T-cell (primary cell): Measurements from ENCODE around the gene DNAJC5. TPM values are rescaled to one million over a fixed set of nuclear protein-coding genes. Genes with fewer than 3 reads are reported as not detected.
A peak's percentile ranks its signal among the peaks of the same experiment; 100 is the strongest.
"Not testable (repeated sequence)": the region's sequence is repeated elsewhere in the genome, so short reads cannot be mapped to it uniquely, and the experiment has no call there.

Source experiments
- ATAC-seq, 4 experiments: fragments of 200-7000 bp in 3 of 4; fragments of 150-1000 bp in 1 of 4; cut with Tn5 transposase; replicated peaks in 1 of 4; 1 replicate in 3 of 4; 2 replicates in 1 of 4; pipeline ENCODE4 v1.10.0; 2021; ENCODE audit warnings: moderate library complexity in 3 of 4, mild to moderate bottlenecking in 2 of 4, moderate number of reproducible peaks in 1 of 4
- CTCF ChIA-PET, 2 donors: fragments of 300-600 bp; sonication (Branson Sonifier 250); formaldehyde crosslinking; loops; one replicate each; lab custom pipeline; 2022; ENCODE audit warnings: antibody characterized with exemption in 2 of 2; lab: Charles Lee
- POLR2A ChIA-PET, 2 donors: fragments of 300-600 bp; sonication (Branson Sonifier 250); formaldehyde crosslinking; loops; one replicate each; lab custom pipeline; 2022; ENCODE audit warnings: antibody characterized with exemption in 2 of 2; lab: Charles Lee
- DNase-seq, 35 experiments: peaks; one replicate each; pipeline versions ENCODE4 v3.0.0 to v3.0.0-alpha.2; 2013 to 2023
- H3K27ac ChIP-seq: one replicate; pipeline ENCODE4 v1.5.1; 2013; ENCODE audit warnings: low read length
- H3K27me3 ChIP-seq, 2 experiments: replicated peaks in 1 of 2; 1 replicate in 1 of 2; 2 replicates in 1 of 2; pipeline versions ENCODE4 v1.6.1 to v1.7.0; 2013; ENCODE audit warnings: low read length in 1 of 2, mixed read lengths in 1 of 2; ENCODE audit not compliant: control insufficient read depth in 2 of 2, insufficient read depth in 2 of 2; ENCODE audit errors: extremely low read depth in 1 of 2
- H3K36me3 ChIP-seq, 2 donors: 1 replicate in 1 of 2; 2 replicates in 1 of 2; pipeline versions ENCODE4 v1.6.1 to v1.7.0; 2013; ENCODE audit warnings: low read length in 1 of 2; ENCODE audit not compliant: control insufficient read depth in 2 of 2, insufficient read depth in 1 of 2; ENCODE audit errors: extremely low read depth in 1 of 2
- H3K4me1 ChIP-seq, 2 experiments: 1 replicate in 1 of 2; 2 replicates in 1 of 2; pipeline versions ENCODE4 v1.6.1 to v1.7.0; 2013; ENCODE audit warnings: low read length in 2 of 2, mixed read lengths in 1 of 2; ENCODE audit not compliant: insufficient read depth in 2 of 2, control insufficient read depth in 1 of 2; ENCODE audit errors: extremely low read depth in 1 of 2
- H3K4me3 ChIP-seq, 2 donors: 1 replicate in 1 of 2; 2 replicates in 1 of 2; pipeline versions ENCODE4 v1.5.1 to v1.7.0; 2013; ENCODE audit warnings: mild to moderate bottlenecking in 2 of 2, low read length in 1 of 2, moderate library complexity in 1 of 2; ENCODE audit not compliant: control insufficient read depth in 1 of 2; ENCODE audit errors: extremely low read depth in 1 of 2
- H3K9me3 ChIP-seq: 2 replicates; pipeline ENCODE4 v1.7.0; 2013
- H3K27ac Mint-ChIP-seq, 2 donors: one replicate each; pipeline ENCODE4 v1.8.0; 2020 to 2021; ENCODE audit warnings: mild to moderate bottlenecking in 2 of 2, mixed read lengths in 2 of 2
- H3K27me3 Mint-ChIP-seq, 2 donors: one replicate each; pipeline ENCODE4 v1.8.0; 2021 to 2022; ENCODE audit warnings: mixed read lengths in 2 of 2
- H3K36me3 Mint-ChIP-seq: one replicate; pipeline ENCODE4 v1.8.0; 2021; ENCODE audit warnings: mixed read lengths
- H3K4me1 Mint-ChIP-seq, 3 donors: one replicate each; pipeline ENCODE4 v1.8.0; 2020 to 2022; ENCODE audit warnings: mixed read lengths in 3 of 3, mild to moderate bottlenecking in 1 of 3
- H3K4me3 Mint-ChIP-seq, 3 donors: one replicate each; pipeline ENCODE4 v1.8.0; 2020 to 2022; ENCODE audit warnings: mild to moderate bottlenecking in 3 of 3, mixed read lengths in 3 of 3, moderate library complexity in 3 of 3
- H3K9me3 Mint-ChIP-seq, 3 donors: one replicate each; pipeline ENCODE4 v1.8.0; 2020 to 2022; ENCODE audit warnings: mixed read lengths in 3 of 3
- WGBS: methylation state at CpG from one replicate; pipeline ENCODE4 v1.1.5; 2013; ENCODE audit warnings: missing lambda C conversion rate; ENCODE audit not compliant: insufficient coverage; 5-methylcytosine and 5-hydroxymethylcytosine counted together
- total RNA-seq, 35 experiments: library from RNA in 6 of 35; stranded (reverse) in 6 of 35; fragments of 120-200 nt in 1 of 35; gene quantifications; one replicate each; pipeline versions ENCODE4 v1.2.1 to v1.2.4 and lab custom pipeline; 2013 to 2026

DNAJC5 gene
- total RNA-seq, 5 donors from 2014 or later (not counting 1 experiment from before 2014, with no cell fraction given) = 35.4 to 63.7 (median 54.9) TPM

DNA sequence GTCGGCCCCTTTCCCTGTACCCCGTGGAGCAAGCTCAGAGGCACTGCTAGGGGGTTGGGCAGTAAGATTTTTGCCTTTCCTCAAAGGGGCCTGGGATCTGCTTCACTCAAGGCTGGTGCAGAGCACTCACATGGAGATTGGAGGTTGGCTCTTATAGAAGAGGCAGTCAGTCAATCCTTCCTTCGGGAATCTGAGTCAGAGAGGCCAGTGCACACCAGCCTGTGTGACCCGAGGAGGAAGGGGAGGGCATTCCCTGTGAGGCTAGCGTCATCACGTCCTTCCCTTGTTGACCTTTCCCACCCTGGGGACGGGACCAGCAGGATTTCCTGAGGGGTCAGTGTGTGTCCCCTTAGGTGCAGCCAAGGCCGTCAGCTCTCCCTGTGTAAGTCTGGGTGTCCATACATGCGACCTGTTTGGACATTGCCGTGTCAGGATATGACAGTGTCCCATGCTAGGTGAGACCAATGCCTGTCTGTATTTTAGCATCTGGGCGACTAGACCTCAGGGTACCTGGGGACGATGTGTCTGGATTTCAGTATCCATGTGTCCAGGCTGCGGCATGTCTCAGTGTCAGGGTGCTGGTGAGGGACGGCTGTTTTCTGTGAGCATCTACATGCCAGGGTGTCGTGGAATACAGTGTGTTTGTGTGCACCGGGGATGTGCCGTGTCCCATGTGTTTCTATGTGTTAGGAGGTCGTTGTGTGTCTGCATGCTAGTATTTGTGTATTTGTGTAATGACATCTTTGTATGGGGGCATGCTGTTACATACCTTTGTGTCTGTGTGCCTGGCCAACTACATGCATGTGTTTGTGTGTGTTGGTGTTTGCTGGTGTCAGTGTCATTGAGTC, 77.6 kb downstream of the DNAJC5 start:
- Mint-ChIP-seq H3K4me3 (peak overlapping the region in 1 of 3 donors; percentile 17), H3K9me3 (no peaks in the 10 kb centered on the region), H3K36me3 (peaks cover 8% of the 10 kb centered on the region), H3K4me1 (peaks cover 34 to 51% (median 48%) of the 10 kb centered on the region in 3 donors), H3K27ac (peak overlapping the region in 1 of 2 donors; percentile 9), H3K27me3 (no peaks in the 10 kb centered on the region)
- CTCF ChIA-PET = interaction anchor here in 1 of 2 donors (0.6 kb wide), 1 partner anchor 102 kb away, joined by 7 read pairs; no protein-coding TSS in a partner anchor
- H3K9me3 ChIP-seq = no peaks in the 10 kb centered on the region
- no peak for ATAC-seq
- H3K4me3 ChIP-seq = no peak overlapping the region
- peaks cover 0 to 4% of the 10 kb centered on the region in 2 experiments for H3K27me3 ChIP-seq
- peaks cover 11 to 15% of the 10 kb centered on the region in 2 donors for H3K36me3 ChIP-seq
- H3K4me1 ChIP-seq = peaks cover 13 to 41% of the 10 kb centered on the region in 2 experiments
- WGBS = 83% methylated on average over 16 of the region's 18 CpGs
- POLR2A ChIA-PET = no interaction called here
- H3K27ac ChIP-seq = no peak overlapping the region
- DNase-seq = peak in 1 of 35 experiments; percentile 8

DNA sequence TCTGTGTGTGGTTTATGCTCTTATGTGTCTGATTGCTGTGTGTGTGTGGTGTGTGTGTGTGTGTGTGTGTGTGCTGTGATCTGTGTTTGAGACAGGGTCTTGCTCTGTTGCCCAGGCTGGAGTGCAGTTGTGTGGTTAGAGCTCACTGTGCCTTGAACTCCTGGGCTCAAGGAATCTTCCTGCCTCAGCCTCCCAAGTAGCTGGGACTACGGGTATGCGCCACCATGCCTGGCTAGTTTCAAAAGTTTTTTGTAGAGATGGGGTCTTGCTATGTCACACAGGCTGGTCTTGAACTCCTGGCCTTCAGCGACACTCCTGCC, 78.2 kb downstream of the DNAJC5 start:
- 100% methylated on average over 1 of the region's 3 CpGs for WGBS
- ChIA-PET POLR2A (no interaction called here), CTCF (interaction anchor here (0.5 to 0.6 kb wide), 2 partner anchors 62 to 103 kb away, joined by 3 to 7 read pairs; no protein-coding TSS in a partner anchor)
- peak overlapping the region in 1 of 2 donors; percentile 15 for H3K27ac Mint-ChIP-seq
- Histone ChIP-seq H3K4me1 (peaks cover 16 to 45% of the 10 kb centered on the region in 2 experiments), H3K4me3 (no peak overlapping the region), H3K36me3 (peaks cover 11 to 15% of the 10 kb centered on the region in 2 donors), H3K27ac (no peak overlapping the region), H3K9me3 (no peaks in the 10 kb centered on the region), H3K27me3 (peaks cover 0 to 4% of the 10 kb centered on the region in 2 experiments)
- peaks cover 8% of the 10 kb centered on the region for H3K36me3 Mint-ChIP-seq
- peaks cover 39 to 55% (median 53%) of the 10 kb centered on the region in 3 donors for H3K4me1 Mint-ChIP-seq
- DNase-seq = no peak
- H3K9me3 Mint-ChIP-seq = no peaks in the 10 kb centered on the region
- H3K27me3 Mint-ChIP-seq = no peaks in the 10 kb centered on the region
- H3K4me3 Mint-ChIP-seq = no peak overlapping the region
- ATAC-seq = no peak

DNA sequence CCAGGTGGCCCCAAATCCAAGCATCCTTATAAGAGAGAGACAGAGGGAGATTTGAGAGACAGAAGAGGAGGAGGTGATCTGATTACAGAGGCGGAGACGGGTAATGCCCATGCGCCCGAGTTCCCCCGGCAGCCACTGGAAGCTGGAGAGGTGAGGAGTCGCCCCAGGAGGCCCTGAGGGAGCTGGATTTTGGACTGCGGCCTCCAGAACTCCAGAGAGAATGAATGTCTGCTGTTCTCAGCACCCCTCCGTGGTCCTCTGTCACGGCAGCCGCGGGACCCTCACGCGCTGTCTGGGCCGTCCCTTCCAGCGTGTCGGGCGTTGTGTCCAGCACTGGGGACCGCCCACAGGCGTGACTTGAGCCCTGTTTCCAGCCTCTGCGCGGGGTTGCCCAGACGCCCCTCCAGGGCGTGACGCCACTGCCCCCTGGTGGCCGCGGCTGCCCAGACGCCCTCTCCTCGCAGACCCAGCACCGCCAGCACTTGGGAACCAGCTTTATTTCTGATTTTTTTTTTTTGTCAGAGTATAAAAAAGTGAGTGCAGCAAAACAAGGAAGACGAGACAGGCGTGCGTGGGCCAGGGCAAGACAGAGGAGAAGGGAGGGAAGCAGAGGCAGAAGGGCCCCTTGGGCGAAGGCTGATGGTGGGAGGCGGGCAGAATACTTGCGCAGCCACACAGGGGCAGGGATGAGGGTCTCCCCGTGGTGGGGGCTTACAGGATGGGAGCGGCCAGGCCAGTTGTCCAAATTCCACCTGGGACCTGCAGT, 78.9 kb downstream of the DNAJC5 start:
- WGBS = 32% methylated on average over 36 of the region's 37 CpGs
- H3K36me3 Mint-ChIP-seq = peaks cover 8% of the 10 kb centered on the region

DNA sequence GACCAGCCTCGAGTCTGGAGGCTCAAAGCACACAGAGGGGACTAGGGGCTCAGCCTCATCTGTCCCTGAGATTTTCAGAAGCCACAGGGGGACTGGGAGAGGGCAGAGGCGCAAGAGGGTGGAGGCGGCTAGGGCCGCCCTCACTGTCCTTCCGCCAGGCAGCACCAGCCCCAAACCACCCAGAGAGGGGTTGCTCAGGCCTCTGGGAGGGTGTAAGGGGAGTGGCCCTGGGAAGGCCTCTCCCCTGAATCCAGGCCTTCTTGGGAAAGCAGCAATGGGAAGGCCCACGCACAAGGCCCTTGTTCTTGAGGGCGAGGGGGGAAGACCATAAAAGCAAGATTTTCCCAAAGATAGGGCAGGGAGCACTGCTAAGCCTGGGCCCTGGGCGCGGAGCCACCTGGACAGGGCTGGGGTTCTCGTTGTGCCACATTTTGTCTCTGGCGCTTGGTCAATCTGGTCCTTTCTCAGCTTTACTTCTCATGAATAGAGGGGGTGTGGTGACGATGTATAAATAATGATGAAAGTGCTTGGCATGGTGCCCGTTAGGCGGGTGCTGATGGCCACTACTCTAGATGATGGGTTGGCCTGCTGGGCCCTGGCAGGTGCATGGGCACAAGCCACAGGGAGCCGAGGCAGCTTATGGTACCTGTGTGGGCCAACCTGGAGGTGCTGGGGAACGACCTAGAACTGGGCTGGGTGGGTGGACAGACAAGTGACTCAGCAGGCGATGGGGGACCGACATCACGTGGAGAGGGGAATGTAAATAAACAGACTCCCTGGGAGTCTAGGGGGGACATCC, 79.7 kb downstream of the DNAJC5 start:
- Histone ChIP-seq H3K27me3 (peaks cover 0 to 4% of the 10 kb centered on the region in 2 experiments), H3K4me1 (peaks cover 14 to 44% of the 10 kb centered on the region in 2 experiments), H3K9me3 (no peaks in the 10 kb centered on the region), H3K27ac (no peak overlapping the region), H3K4me3 (no peak overlapping the region), H3K36me3 (peaks cover 11 to 15% of the 10 kb centered on the region in 2 donors)
- no peak for ATAC-seq
- peaks cover 8% of the 10 kb centered on the region for H3K36me3 Mint-ChIP-seq
- no peak overlapping the region for H3K4me3 Mint-ChIP-seq
- peak overlapping the region; percentile 78 to 81 for H3K27ac Mint-ChIP-seq
- CTCF ChIA-PET = interaction anchor here in 1 of 2 donors (0.9 kb wide), 1 partner anchor 60 kb away, joined by 4 read pairs; no protein-coding TSS in a partner anchor
- 85% methylated on average over 9 of the region's 19 CpGs for WGBS
- no peaks in the 10 kb centered on the region for H3K27me3 Mint-ChIP-seq
- DNase-seq = peak in 1 of 35 experiments; percentile 4
- H3K9me3 Mint-ChIP-seq = no peaks in the 10 kb centered on the region
- peaks cover 35 to 51% (median 48%) of the 10 kb centered on the region in 3 donors for H3K4me1 Mint-ChIP-seq
- POLR2A ChIA-PET = no interaction called here

More for the DNA sequence above, 78.9 kb downstream of the DNAJC5 start:
- ChIA-PET POLR2A (no interaction called here), CTCF (interaction anchor here (0.5 to 0.9 kb wide), 3 partner anchors 59 to 87 kb away, joined by 3 to 4 read pairs (median 3); no protein-coding TSS in a partner anchor)
- H3K27ac Mint-ChIP-seq = peak overlapping the region; percentile 78 to 81
- Histone ChIP-seq H3K4me3 (no peak overlapping the region), H3K27me3 (peaks cover 0 to 4% of the 10 kb centered on the region in 2 experiments), H3K27ac (no peak overlapping the region), H3K4me1 (peaks cover 17 to 45% of the 10 kb centered on the region in 2 experiments), H3K9me3 (no peaks in the 10 kb centered on the region), H3K36me3 (peaks cover 11 to 15% of the 10 kb centered on the region in 2 donors)
- peak overlapping the region in 1 of 3 donors; percentile 9 for H3K4me3 Mint-ChIP-seq
- H3K27me3 Mint-ChIP-seq = no peaks in the 10 kb centered on the region
- peaks cover 37 to 52% (median 51%) of the 10 kb centered on the region in 3 donors for H3K4me1 Mint-ChIP-seq
- peak in 34 of 35 experiments; percentile 48 to 87 (median 68) for DNase-seq
- ATAC-seq = peak; percentile 23 to 63 (median 42)
- no peaks in the 10 kb centered on the region for H3K9me3 Mint-ChIP-seq

DNA sequence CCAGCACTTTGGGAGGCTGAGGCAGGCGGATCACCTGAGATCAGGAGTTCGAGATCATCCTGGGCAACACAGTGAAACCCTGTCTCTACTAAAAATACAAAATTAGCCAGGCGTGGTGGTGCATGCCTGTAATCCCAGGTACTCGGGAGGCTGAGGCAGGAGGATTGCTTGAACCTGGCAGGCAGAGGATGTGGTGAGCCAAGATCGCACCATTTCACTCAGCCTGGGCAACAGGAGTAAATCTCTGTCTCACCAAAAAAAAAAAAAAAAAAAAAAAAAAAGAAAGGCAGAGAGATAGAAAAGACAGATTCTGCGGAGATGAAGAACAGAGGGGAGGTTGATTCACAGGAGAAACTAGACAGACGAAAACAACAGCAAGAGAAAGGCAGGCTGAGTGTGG, 81.6 kb downstream of the DNAJC5 start:
- WGBS = 79% methylated on average over 2 of the region's 7 CpGs
- H3K27me3 ChIP-seq, POLR2A ChIA-PET, CTCF ChIA-PET, H3K9me3 Mint-ChIP-seq, DNase-seq, H3K36me3 Mint-ChIP-seq, ATAC-seq, H3K4me3 ChIP-seq, H3K27me3 Mint-ChIP-seq, H3K9me3 ChIP-seq: not testable (repeated sequence)
- H3K4me3 Mint-ChIP-seq = peak overlapping the region in 2 of 3 donors; percentile 21 to 84
- Histone ChIP-seq H3K4me1 (peaks cover 24 to 54% of the 10 kb centered on the region in 2 experiments), H3K36me3 (peaks cover 11 to 15% of the 10 kb centered on the region in 2 donors), H3K27ac (peak overlapping the region; percentile 71)
- H3K27ac Mint-ChIP-seq = peak overlapping the region; percentile 88 to 90
- H3K4me1 Mint-ChIP-seq = peaks cover 47 to 67% (median 58%) of the 10 kb centered on the region in 3 donors
